GM10847 (cell line): ENCODE measurements around the gene HIVEP3.

Experiments
- POLR2A ChIP-seq: IDR thresholded peaks from 2 replicates; pipeline ENCODE4 v1.6.1; 2011; ENCODE audit not compliant: insufficient read length; ENCODE audit errors: extremely low read depth

Gene HIVEP3

GRCh38 chr1:41664861-41665640, 253.7 kb downstream of the HIVEP3 start:
- no peak for TF ChIP-seq POLR2A

DNA sequence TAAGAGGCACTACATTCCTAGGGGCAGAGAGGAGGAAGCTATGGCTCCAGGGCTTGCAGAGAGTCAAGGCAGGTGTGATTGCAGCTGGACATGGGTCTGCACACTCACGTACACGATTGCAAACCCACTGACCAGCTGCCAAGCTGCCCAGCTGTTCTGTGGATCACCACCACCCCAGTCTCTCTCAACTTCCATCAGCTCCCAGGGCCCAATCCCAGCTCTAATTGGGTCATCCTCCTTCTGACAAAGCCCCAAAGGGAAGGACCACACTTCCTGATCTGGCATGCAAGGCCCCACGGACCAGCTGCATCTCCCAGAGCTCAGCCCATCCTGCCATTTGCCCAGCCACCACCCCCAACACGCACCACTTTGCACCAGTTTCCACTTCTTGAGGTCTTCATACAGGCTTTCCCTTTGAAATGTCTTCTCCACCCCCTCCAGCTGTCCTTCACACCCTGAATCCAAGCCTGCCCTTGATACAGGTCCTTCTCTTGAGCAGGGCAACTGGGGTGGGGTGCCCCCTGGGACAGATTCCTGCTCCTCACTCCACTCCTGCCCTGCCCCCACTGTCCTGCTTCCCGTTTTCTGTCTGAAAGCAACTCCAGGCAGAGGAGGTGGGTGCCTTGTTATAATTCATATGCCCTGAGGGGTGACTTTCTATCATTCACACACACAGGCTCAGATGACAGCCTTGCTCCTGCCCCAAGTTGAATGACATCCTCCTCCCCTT, 254.9 kb downstream of the HIVEP3 start:
- no peak for TF ChIP-seq POLR2A

GRCh38 chr1:41662765-41663437, 255.8 kb downstream of the HIVEP3 start:
- TF ChIP-seq POLR2A: no peak

- TF ChIP-seq POLR2A: peak; percentile 7
Measured at GRCh38 chr1:41662061-41662764, 256.5 kb downstream of the HIVEP3 start.

DNA sequence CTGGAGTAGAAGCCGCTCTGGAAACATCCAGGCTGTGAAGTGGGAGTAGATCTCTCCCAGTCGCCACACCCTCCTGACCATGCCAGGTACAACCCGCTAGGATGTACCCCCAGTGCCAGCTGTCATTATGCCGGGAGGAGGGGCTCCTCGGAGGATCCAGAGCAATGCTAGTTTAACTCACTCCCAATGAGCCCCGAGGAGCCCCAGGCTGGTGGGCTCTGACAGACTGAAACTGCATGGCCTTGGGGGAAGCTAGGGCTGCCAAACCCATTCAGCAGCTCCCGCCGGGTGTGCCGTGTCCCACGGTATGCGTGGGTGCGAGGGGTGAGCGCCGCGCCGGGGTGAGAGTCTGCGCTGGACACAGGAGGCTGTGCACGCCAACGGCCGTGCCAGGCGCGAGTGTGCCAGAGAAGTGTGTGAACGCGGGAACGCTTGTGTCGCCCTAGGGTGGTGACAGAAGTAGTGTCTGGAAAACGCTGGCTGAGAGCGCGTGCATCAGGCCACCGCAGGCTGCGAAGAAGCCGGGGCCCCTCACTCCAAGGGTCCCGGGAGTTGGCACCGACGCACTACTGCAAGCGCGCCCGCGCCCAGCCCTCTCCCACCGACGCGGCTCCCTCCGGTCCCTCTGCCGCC, 257.2 kb downstream of the HIVEP3 start:
- TF ChIP-seq POLR2A: no peak

DNA sequence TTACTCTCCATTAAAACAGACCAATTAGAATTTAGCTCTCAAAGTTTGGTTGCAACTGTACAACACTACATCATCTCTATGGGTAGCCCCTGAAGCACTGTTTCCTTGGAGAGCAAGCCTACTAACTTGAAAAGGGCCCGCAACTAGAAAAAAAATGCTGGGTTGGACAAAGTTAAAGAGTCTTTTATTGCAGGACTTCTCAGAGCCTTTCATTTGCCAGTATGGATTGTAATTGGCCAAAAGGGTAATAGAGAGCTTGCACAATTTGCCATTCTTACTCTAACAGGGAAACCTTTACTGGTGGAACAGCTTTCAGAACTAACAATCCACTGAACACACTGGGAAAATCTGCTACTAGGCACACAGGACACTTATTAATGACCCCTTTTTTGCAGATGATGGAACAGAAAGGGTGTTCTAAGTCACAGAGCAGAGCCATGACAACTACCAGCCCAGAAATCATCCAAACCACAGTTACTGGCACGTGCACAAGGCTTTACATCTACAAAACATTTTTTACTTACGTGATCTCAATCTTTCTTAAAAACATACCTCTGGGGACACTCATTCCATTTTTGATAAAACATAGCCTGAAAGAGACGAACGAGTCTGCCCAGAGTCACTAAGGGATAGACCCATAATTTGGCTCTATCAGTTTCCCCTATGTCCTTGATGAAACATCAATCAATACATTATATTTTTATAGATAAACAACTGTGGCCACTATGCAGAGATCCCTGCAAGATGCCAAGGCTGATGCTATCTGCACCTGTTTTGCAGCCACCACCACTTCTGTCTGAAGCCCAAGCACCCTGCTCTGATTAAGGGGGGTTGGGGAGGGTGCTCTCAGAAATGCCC, 257.9 kb downstream of the HIVEP3 start:
- TF ChIP-seq POLR2A: no peak

DNA sequence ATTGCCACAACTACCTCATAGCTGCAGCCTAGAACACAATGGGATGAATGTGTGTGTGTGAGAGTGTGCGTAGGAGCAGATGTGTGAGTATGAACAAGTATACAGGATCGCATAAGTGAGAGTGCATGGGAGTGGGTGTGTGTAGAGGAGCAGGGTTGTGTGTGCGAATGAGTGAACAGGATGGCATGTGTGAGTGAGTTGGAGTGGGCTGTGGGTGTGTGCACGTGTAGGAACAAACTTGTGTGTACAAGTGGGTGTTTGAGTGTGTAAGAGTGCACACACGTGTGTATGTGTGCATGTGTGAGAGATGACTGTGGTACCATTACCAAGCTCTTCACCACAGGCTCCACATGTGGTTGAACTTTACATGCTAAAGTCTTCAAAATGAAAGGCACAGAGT, 258.8 kb downstream of the HIVEP3 start:
- no peak for TF ChIP-seq POLR2A

- TF ChIP-seq POLR2A: no peak
Measured at GRCh38 chr1:41659159-41659495, 259.6 kb downstream of the HIVEP3 start.

GRCh38 chr1:41658431-41659158, 260.1 kb downstream of the HIVEP3 start:
- no peak for TF ChIP-seq POLR2A

DNA sequence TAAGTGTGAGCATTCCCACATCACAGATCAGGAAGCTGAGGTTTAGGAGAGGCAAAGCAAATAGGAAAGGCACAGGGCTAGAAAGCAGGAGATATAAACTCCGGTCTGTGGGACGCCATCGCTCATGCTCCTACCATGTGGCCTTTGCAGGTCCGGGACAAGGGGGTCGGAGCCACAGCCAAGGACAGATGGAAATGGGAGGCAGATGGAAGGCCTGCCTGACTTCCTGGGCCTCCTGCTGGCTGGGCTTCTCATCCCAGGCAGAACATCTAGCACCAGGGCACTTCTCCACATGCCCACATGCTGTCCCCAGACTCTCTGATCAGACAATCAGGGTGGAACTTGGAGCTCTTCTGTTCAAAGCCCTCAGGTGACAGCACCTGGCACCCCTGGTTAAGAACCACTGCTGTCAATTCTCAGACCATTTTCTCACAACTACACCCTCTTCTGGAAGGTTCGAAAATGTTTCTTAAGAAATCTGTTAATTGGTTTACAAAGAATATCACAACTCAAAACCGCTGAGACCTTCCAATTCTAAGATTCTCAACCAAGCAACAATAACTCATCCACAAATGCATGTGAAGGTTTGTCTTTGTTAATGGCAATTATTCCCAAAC, 260.9 kb downstream of the HIVEP3 start:
- no peak for TF ChIP-seq POLR2A

DNA sequence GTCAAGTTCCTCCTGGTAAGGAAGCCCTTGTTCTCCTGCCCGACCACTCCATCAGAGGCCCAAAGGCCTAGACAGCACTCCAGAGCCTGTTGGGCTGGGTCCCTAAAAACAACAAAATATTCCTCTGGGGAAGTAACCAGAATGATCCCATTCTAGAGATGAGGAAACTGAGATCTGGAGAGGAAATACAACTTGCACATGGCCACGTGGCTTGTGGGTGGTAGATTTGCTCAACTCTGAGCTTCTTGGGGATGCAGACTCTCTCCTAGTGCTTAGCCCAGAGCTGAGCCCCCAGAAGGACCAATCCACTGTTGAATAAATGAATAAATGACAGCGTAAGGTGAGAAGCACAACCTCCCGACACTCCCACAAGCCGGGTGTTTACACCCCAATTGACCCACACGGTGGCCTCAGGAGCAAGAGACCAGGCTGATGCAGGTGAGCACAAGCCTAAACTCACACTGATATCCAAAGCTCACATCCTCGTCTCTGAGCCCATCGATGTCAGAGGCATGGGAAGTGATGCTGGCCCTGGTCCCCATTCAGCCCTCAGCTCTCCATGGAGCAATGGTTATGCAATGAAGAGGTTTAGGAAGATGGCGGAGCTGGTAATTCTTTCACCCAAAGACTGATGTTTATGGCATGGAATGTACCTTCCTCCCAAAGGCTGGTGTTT, 261.8 kb downstream of the HIVEP3 start:
- TF ChIP-seq POLR2A: no peak

- TF ChIP-seq POLR2A: no peak
Measured at GRCh38 chr1:41656068-41656467, 262.7 kb downstream of the HIVEP3 start.

DNA sequence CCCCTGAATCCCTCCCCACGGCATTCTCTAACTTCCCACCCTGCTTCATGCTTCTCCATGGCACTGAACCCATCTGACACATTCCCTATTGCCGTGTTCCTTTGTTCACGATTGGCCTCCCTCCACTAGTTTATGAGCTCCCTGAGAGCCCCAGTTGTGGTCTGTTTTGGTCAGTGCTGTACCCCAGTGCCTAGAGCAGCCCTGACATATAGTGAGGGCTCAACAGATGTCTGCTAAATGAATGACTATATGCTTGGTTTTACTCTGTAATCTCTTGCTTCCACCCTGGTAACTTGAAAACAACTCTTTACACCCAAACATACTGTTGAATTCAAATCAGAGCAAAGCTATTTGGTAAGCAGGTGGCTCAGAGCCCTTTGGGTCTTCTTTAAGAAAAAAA, 263.1 kb downstream of the HIVEP3 start:
- TF ChIP-seq POLR2A: no peak

- TF ChIP-seq POLR2A: no peak
Measured at GRCh38 chr1:41653574-41653973, 265.1 kb downstream of the HIVEP3 start.
